Keratinocyte (primary cell): ENCODE results near the gene DSCAM. TPM values are rescaled to one million over a fixed set of nuclear protein-coding genes. Genes with fewer than 3 reads are reported as not detected.

Source experiments
- DNase-seq: peaks from one replicate; pipeline ENCODE4 v3.0.0-alpha.2; 2011; ENCODE audit warnings: low read depth, missing footprints, low spot score
- FAIRE-seq: peaks from 2 replicates; lab custom pipeline; 2011; peaks lifted over from hg19 to GRCh38; lab: Jason Lieb, UNC
- H2AFZ ChIP-seq: 2 replicates; pipeline ENCODE4 v1.6.0; 2012; ENCODE audit warnings: low read length, control low read depth, inconsistent platforms; ENCODE audit not compliant: control insufficient read depth
- H3K27ac ChIP-seq: 2 replicates; pipeline ENCODE4 v1.5.1; 2011; ENCODE audit warnings: low read length; ENCODE audit not compliant: control insufficient read depth, insufficient read depth
- H3K27me3 ChIP-seq: 3 replicates; pipeline ENCODE4 v1.6.0; 2011; ENCODE audit warnings: low read length; ENCODE audit not compliant: control insufficient read depth, insufficient read depth; ENCODE audit errors: extremely low read depth
- H3K36me3 ChIP-seq, 2 experiments: 2 replicates in 1 of 2; 3 replicates in 1 of 2; pipeline ENCODE4 v1.5.1; 2011; ENCODE audit warnings: low read length in 2 of 2, mild to moderate bottlenecking in 1 of 2; ENCODE audit not compliant: control insufficient read depth in 2 of 2, insufficient read depth in 2 of 2; ENCODE audit errors: extremely low read depth in 1 of 2
- H3K4me1 ChIP-seq: 3 replicates; pipeline ENCODE4 v1.5.1; 2011; ENCODE audit warnings: low read length; ENCODE audit not compliant: control insufficient read depth, insufficient read depth; ENCODE audit errors: extremely low read depth
- H3K4me2 ChIP-seq: 3 replicates; pipeline ENCODE4 v1.6.0; 2011; ENCODE audit warnings: low read depth, low read length; ENCODE audit not compliant: control insufficient read depth, insufficient read depth; ENCODE audit errors: extremely low read depth
- H3K4me3 ChIP-seq, 3 experiments: fragments of 200-600 bp in 1 of 3; sonication (generic) in 1 of 3; 2 replicates in 2 of 3; 3 replicates in 1 of 3; pipeline ENCODE4 v1.5.1; 2011 to 2016; ENCODE audit warnings: low read length in 3 of 3, mild to moderate bottlenecking in 3 of 3, control low read depth in 2 of 3, inconsistent platforms in 1 of 3, low read depth in 1 of 3, mixed read lengths in 1 of 3, mixed run types in 1 of 3, moderate library complexity in 1 of 3; ENCODE audit not compliant: control insufficient read depth in 2 of 3, insufficient read depth in 2 of 3; ENCODE audit errors: extremely low read depth in 1 of 3
- H3K79me2 ChIP-seq: 2 replicates; pipeline ENCODE4 v1.6.0; 2012; ENCODE audit warnings: low read length; ENCODE audit not compliant: control insufficient read depth, insufficient read depth
- H3K9ac ChIP-seq: 3 replicates; pipeline ENCODE4 v1.6.0; 2011; ENCODE audit warnings: low read length; ENCODE audit not compliant: control insufficient read depth, insufficient read depth; ENCODE audit errors: extremely low read depth
- H3K9me1 ChIP-seq: 3 replicates; pipeline ENCODE4 v1.6.0; 2011; ENCODE audit warnings: low read length; ENCODE audit not compliant: control insufficient read depth, insufficient read depth; ENCODE audit errors: extremely low read depth
- H3K9me3 ChIP-seq: 2 replicates; pipeline ENCODE4 v1.5.1; 2012; ENCODE audit warnings: low read depth, low read length; ENCODE audit not compliant: control insufficient read depth
- H4K20me1 ChIP-seq: 3 replicates; pipeline ENCODE4 v1.6.0; 2011; ENCODE audit warnings: low read length; ENCODE audit not compliant: control insufficient read depth, insufficient read depth; ENCODE audit errors: extremely low read depth
- CTCF ChIP-seq, 3 experiments: IDR thresholded peaks in 1 of 3; conservative IDR thresholded peaks in 1 of 3; optimal IDR thresholded peaks in 1 of 3; 2 replicates in 2 of 3; 3 replicates in 1 of 3; pipeline versions ENCODE3 to v1.5.1; 2011; ENCODE audit warnings: low read length in 3 of 3, mild to moderate bottlenecking in 3 of 3, moderate library complexity in 2 of 3, control low read depth in 1 of 3, inconsistent platforms in 1 of 3; ENCODE audit not compliant: insufficient read depth in 2 of 3; ENCODE audit errors: extremely low read depth in 1 of 3
- EZH2 ChIP-seq: IDR thresholded peaks from one replicate; pipeline ENCODE4 v1.6.1; 2012; ENCODE audit warnings: inconsistent platforms, mild to moderate bottlenecking, low read length, moderate library complexity
- dilution Hi-C: fragments of 300-500 bp; cut with MboI; formaldehyde crosslinking; loops from one replicate; pipeline ENCODE4 v1.7.0; 2020; ENCODE audit warnings: low sequenced_read_pairs; ENCODE audit not compliant: extremely low pct_ligation_motif_present
- polyA plus RNA-seq, 5 experiments: library from polyadenylated mRNA; depleted of rRNA in 3 of 5; stranded (reverse) in 3 of 5; stranded (forward) in 1 of 5; unstranded in 1 of 5; fragments of >200 nt; gene quantifications; 1 replicate in 1 of 5; 2 replicates in 3 of 5; 3 replicates in 1 of 5; pipeline versions ENCODE4 v1.2.1 to v1.2.3, GENCODE V29; 2011 to 2012; ENCODE audit warnings: missing spikeins in 2 of 5, low read depth in 1 of 5, low replicate concordance in 1 of 5

DSCAM gene
- polyA plus RNA-seq, 1 donor (not counting 4 experiments of a cell fraction or from before 2014, with no cell fraction given) = 2.1 TPM

- Histone ChIP-seq H3K4me2 (no peak overlapping the region), H3K4me1 (no peaks in the 10 kb centered on the region), H3K4me3 (no peak overlapping the region), H3K36me3 (no peaks in the 10 kb centered on the region), H2AFZ (no peak overlapping the region), H3K79me2 (no peaks in the 10 kb centered on the region), H3K9me1 (no peaks in the 10 kb centered on the region), H3K27me3 (no peaks in the 10 kb centered on the region), H3K27ac (no peak overlapping the region), H3K9me3 (no peaks in the 10 kb centered on the region), H4K20me1 (no peaks in the 10 kb centered on the region), H3K9ac (no peak overlapping the region)
- dilution Hi-C loops = no loop called here
- DNase-seq (no peak), FAIRE-seq (no peak)
- TF ChIP-seq CTCF (optimal IDR thresholded peaks at IDR 0.05 in 1 of 3, IDR thresholded peaks at IDR 0.05 in 1 of 3, conservative IDR thresholded peaks at IDR 0.05 in 1 of 3; ENCODE audit: extremely low read depth in 1 of 3, insufficient read depth in 2 of 3, low read length in 3 of 3) (no peak), EZH2 (no peak)
These were observed 221.0 kb downstream of the DSCAM start for GRCh38 chr21:40625991-40626390.

GRCh38 chr21:40623528-40623927 lies 223.4 kb downstream of the DSCAM start:
- H3K9ac ChIP-seq = no peak overlapping the region
- H3K4me1 ChIP-seq = no peaks in the 10 kb centered on the region
- DNase-seq (no peak), FAIRE-seq (no peak)
- H3K27ac ChIP-seq = no peak overlapping the region
- no peaks in the 10 kb centered on the region for H3K79me2 ChIP-seq
- no peaks in the 10 kb centered on the region for H3K9me3 ChIP-seq
- H2AFZ ChIP-seq = no peak overlapping the region
- no peak overlapping the region for H3K4me2 ChIP-seq
- dilution Hi-C loops = no loop called here
- no peaks in the 10 kb centered on the region for H3K27me3 ChIP-seq
- no peak overlapping the region for H3K4me3 ChIP-seq
- TF ChIP-seq CTCF (optimal IDR thresholded peaks at IDR 0.05 in 1 of 3, IDR thresholded peaks at IDR 0.05 in 1 of 3, conservative IDR thresholded peaks at IDR 0.05 in 1 of 3; ENCODE audit: extremely low read depth in 1 of 3, insufficient read depth in 2 of 3, low read length in 3 of 3) (no peak), EZH2 (no peak)
- no peaks in the 10 kb centered on the region for H4K20me1 ChIP-seq
- H3K9me1 ChIP-seq = no peaks in the 10 kb centered on the region
- no peaks in the 10 kb centered on the region for H3K36me3 ChIP-seq
